AG09319 (cell line): ENCODE results near the gene UVSSA.

Experiments used
- DNase-seq: peaks from one replicate; pipeline ENCODE4 v3.0.0-alpha.2; 2010; ENCODE audit warnings: low read depth; ENCODE audit errors: extremely low read depth
- CTCF ChIP-seq: IDR thresholded peaks from 2 replicates; pipeline ENCODE4 v1.5.1; 2011; ENCODE audit warnings: low read depth, mild to moderate bottlenecking, inconsistent platforms, low read length, moderate library complexity

The UVSSA gene

GRCh38 chr4:1337376-1337831 lies 9.6 kb upstream of the UVSSA start:
- no peak for TF ChIP-seq CTCF
- DNase-seq: no peak

- no peak for DNase-seq
- no peak for TF ChIP-seq CTCF
Measured at GRCh38 chr4:1337951-1338751, 8.9 kb upstream of the UVSSA start.

GRCh38 chr4:1338752-1339414 lies 8.1 kb upstream of the UVSSA start:
- no peak for DNase-seq
- no peak for TF ChIP-seq CTCF

GRCh38 chr4:1339489-1339888 lies 7.5 kb upstream of the UVSSA start:
- DNase-seq: no peak
- TF ChIP-seq CTCF: no peak

- TF ChIP-seq CTCF: no peak
- no peak for DNase-seq
Measured at GRCh38 chr4:1340181-1340747, 6.7 kb upstream of the UVSSA start.

GRCh38 chr4:1340861-1341260 lies 6.1 kb upstream of the UVSSA start:
- no peak for TF ChIP-seq CTCF
- no peak for DNase-seq

GRCh38 chr4:1342003-1342402 lies 5.0 kb upstream of the UVSSA start:
- TF ChIP-seq CTCF: no peak
- DNase-seq: no peak
